Right lobe of liver (tissue), 6 donors: ENCODE measurements around the gene KEL. TPM values are rescaled to one million over a fixed set of nuclear protein-coding genes. Genes with fewer than 3 reads are reported as not detected.
A peak's percentile ranks its signal among the peaks of the same experiment; 100 is the strongest.

Experiments used
- ATAC-seq, 4 donors: fragments of 200-7000 bp; cut with Tn5 transposase; one replicate each; pipeline ENCODE4 v1.9.1; 2020; ENCODE audit warnings: mild to moderate bottlenecking in 4 of 4, moderate library complexity in 4 of 4
- DNase-seq, 3 donors: peaks; one replicate each; pipeline ENCODE4 v3.0.0-alpha.2; 2020
- H3K27ac ChIP-seq, 3 donors: fragments of 200-600 bp; one replicate each; pipeline ENCODE4 v1.8.0; 2022
- H3K27me3 ChIP-seq, 2 donors: fragments of 200-600 bp; one replicate each; pipeline ENCODE4 v1.8.0; 2022
- H3K36me3 ChIP-seq, 4 donors: fragments of 200-600 bp; sonication (generic) in 1 of 4; one replicate each; pipeline versions ENCODE4 v1.5.1 to v1.8.0; 2017 to 2022; ENCODE audit warnings: control low read depth in 1 of 4
- H3K4me1 ChIP-seq, 4 donors: fragments of 200-600 bp; sonication (generic) in 1 of 4; one replicate each; pipeline versions ENCODE4 v1.5.1 to v1.8.0; 2017 to 2022; ENCODE audit warnings: control low read depth in 1 of 4
- H3K4me3 ChIP-seq, 3 donors: fragments of 200-600 bp; one replicate each; pipeline ENCODE4 v1.8.0; 2022
- H3K9me3 ChIP-seq, 4 donors: fragments of 200-600 bp; sonication (generic) in 1 of 4; one replicate each; pipeline versions ENCODE4 v1.5.1 to v1.8.0; 2017 to 2022; ENCODE audit warnings: control low read depth in 1 of 4
- POLR2A ChIP-seq: fragments of 450-650 bp; IDR thresholded peaks from one replicate; pipeline ENCODE4 v1.6.1; 2017; ENCODE audit warnings: antibody characterized with exemption, mild to moderate bottlenecking
- WGBS: methylation state at CpG from one replicate; pipeline ENCODE4 v1.1.6; 2018; ENCODE audit warnings: low coverage, low lambda C conversion rate; ENCODE audit not compliant: insufficient coverage; ENCODE audit errors: missing lambda C conversion rate; 5-methylcytosine and 5-hydroxymethylcytosine counted together
- intact Hi-C, 2 donors: fragments of 100-400 bp; cut with DNase I; formaldehyde crosslinking; loops; one replicate each; pipeline versions ENCODE4 v1.11.2 to v1.14.1; 2022
- total RNA-seq, 6 experiments: library from RNA; depleted of rRNA in 2 of 6; stranded (reverse); fragments of >200 nt in 2 of 6; fragmentation: NEBNext Ultra II Directional in 3 of 6; extraction: Animal tissue kit (Norgen Biotek cat#: 25700) in 3 of 6; gene quantifications; one replicate each; pipeline versions ENCODE4 v1.1.0 to v1.2.4, GENCODE V29; 2016 to 2023
- TF ChIP-seq, protein P1 (sequence below), 4 donors: fragments of 200-600 bp in 3 of 4; fragments of 450-650 bp in 1 of 4; IDR thresholded peaks; one replicate each; pipeline versions ENCODE4 v1.5.1 to v1.8.0; 2016 to 2022; ENCODE audit warnings: antibody characterized with exemption in 4 of 4, mild to moderate bottlenecking in 2 of 4
- donor health status: DM: no; HTN: yes; CAD: no.
- donor health status: DM: no; HTN: no; CAD: no.
- donor health status: DM: no; HTN: no; CAD: no.
- donor health status: DM: no; HTN: yes; CAD: no.
- donor health status: DM: no; HTN: yes; CAD: no.

Gene KEL
- total RNA-seq, 6 experiments from 2014 or later: 0.46 to 2.0 (median 1.4) TPM; not detected in 3

- no peak for DNase-seq
- no peak for ATAC-seq
- 58% methylated on average over 5 of the region's 7 CpGs for WGBS
- Histone ChIP-seq H3K9me3 (no peaks in the 10 kb centered on the region), H3K4me1 (no peaks in the 10 kb centered on the region), H3K27me3 (no peaks in the 10 kb centered on the region), H3K36me3 (no peaks in the 10 kb centered on the region), H3K27ac (no peak overlapping the region), H3K4me3 (no peak overlapping the region)
- intact Hi-C loops: no loop called here
- TF ChIP-seq, protein P1, sequence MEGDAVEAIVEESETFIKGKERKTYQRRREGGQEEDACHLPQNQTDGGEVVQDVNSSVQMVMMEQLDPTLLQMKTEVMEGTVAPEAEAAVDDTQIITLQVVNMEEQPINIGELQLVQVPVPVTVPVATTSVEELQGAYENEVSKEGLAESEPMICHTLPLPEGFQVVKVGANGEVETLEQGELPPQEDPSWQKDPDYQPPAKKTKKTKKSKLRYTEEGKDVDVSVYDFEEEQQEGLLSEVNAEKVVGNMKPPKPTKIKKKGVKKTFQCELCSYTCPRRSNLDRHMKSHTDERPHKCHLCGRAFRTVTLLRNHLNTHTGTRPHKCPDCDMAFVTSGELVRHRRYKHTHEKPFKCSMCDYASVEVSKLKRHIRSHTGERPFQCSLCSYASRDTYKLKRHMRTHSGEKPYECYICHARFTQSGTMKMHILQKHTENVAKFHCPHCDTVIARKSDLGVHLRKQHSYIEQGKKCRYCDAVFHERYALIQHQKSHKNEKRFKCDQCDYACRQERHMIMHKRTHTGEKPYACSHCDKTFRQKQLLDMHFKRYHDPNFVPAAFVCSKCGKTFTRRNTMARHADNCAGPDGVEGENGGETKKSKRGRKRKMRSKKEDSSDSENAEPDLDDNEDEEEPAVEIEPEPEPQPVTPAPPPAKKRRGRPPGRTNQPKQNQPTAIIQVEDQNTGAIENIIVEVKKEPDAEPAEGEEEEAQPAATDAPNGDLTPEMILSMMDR (IDR thresholded peaks at IDR 0.05): no peak
- TF ChIP-seq POLR2A: no peak
Measured at GRCh38 chr7:142933092-142933475, 29.1 kb downstream of the KEL start.

- intact Hi-C loops: no loop called here
Measured at GRCh38 chr7:142932386-142933091, 29.6 kb downstream of the KEL start.

DNA sequence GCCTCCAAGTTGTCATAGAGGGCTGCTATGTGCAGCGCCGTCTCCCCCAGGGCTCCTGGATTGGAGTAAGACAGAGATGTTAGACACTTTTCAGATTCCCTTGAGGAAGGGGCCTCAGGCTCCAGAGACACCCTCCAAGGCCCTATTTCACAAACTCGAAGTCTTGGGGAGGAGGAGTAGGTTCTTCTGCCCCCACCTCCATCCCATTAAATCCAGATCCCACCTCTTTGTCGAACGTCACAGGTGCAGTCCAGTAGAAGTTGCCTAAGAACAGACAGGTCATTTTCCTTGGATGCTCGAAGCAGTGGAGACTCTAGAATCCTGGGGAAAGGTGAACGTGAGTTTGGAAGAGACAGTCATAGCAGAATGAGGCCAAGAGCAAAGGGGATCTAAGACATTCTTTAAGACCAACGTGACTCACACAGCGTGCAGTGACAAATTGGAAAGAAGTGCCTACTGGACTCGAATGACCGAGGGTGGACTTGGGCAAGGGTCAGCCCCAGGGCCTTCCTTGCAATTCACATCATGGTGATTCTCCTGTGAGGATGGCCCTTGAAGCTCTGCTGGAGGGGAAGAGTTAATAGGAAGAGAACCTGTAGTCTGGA is 31.9 kb downstream of the KEL start:
- Histone ChIP-seq H3K27me3 (no peaks in the 10 kb centered on the region), H3K36me3 (no peaks in the 10 kb centered on the region), H3K9me3 (no peaks in the 10 kb centered on the region), H3K27ac (no peak overlapping the region), H3K4me3 (no peak overlapping the region), H3K4me1 (no peaks in the 10 kb centered on the region)
- WGBS: 68% methylated on average over 9 of the region's 11 CpGs
- intact Hi-C loops: no loop called here
- ATAC-seq: no peak
- no peak for TF ChIP-seq POLR2A
- TF ChIP-seq, protein P1 (IDR thresholded peaks at IDR 0.05): no peak
- no peak for DNase-seq

More at GRCh38 chr7:142932386-142933091, 29.6 kb downstream of the KEL start:
- Histone ChIP-seq H3K27me3 (no peaks in the 10 kb centered on the region), H3K27ac (no peak overlapping the region), H3K4me1 (no peaks in the 10 kb centered on the region), H3K9me3 (no peaks in the 10 kb centered on the region), H3K4me3 (no peak overlapping the region), H3K36me3 (no peaks in the 10 kb centered on the region)
- ATAC-seq (no peak), DNase-seq (no peak)
- 40% methylated on average over 4 of the region's 5 CpGs for WGBS
- TF ChIP-seq, protein P1 (IDR thresholded peaks at IDR 0.05): no peak
- TF ChIP-seq POLR2A: no peak

DNA sequence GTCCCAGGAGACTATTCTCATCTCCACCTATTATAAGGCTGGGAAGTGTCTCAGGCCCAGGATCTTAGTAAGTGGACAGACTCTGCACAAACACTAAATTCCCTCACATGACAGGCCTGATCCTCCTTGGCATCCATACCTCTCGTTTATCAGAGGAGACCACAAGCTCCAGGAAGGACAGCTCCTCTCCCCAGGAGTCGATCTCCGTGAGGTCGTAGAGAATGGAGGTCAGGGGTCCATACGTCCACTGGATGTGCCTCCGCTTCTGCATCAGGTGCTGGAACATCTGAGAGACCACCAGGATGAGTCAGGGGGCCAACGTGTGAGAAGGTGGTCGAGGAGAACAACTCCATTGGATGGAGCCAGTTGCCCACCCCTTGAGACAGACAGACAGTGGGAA is 34.2 kb downstream of the KEL start:
- TF ChIP-seq, protein P1 (IDR thresholded peaks at IDR 0.05): no peak
- no peak for TF ChIP-seq POLR2A
- Histone ChIP-seq H3K4me3 (no peak overlapping the region), H3K4me1 (no peaks in the 10 kb centered on the region), H3K27me3 (no peaks in the 10 kb centered on the region), H3K9me3 (no peaks in the 10 kb centered on the region), H3K27ac (peak overlapping the region in 2 of 3 donors; percentile 10 to 33), H3K36me3 (no peaks in the 10 kb centered on the region)
- DNase-seq (no peak), ATAC-seq (no peak)
- WGBS: 64% methylated on average over 3 of the region's 8 CpGs
- intact Hi-C loops: no loop called here
